ENCODE measurements around the gene SMOC1.

Gene SMOC1

GRCh38 chr14:70050136-70050535 is 170.9 kb downstream of the SMOC1 start:
- FAIRE-seq, result no peak

GRCh38 chr14:70052990-70053389 is 173.8 kb downstream of the SMOC1 start:
- FAIRE-seq, result no peak

- FAIRE-seq, result no peak
Measured at GRCh38 chr14:70057519-70058136, 178.4 kb downstream of the SMOC1 start.

GRCh38 chr14:70059545-70059944 is 180.3 kb downstream of the SMOC1 start:
- FAIRE-seq, result no peak

GRCh38 chr14:70061108-70061507 is 181.9 kb downstream of the SMOC1 start:
- no peak for FAIRE-seq

- FAIRE-seq, result no peak
Measured at GRCh38 chr14:70064136-70064865, 185.1 kb downstream of the SMOC1 start.

- no peak for FAIRE-seq
Measured at GRCh38 chr14:70067810-70068209, 188.6 kb downstream of the SMOC1 start.

- FAIRE-seq, result no peak
Measured at GRCh38 chr14:70069186-70069585, 190.0 kb downstream of the SMOC1 start.

GRCh38 chr14:70073924-70074566 is 194.8 kb downstream of the SMOC1 start:
- FAIRE-seq, result no peak

GRCh38 chr14:70077005-70077404 is 197.8 kb downstream of the SMOC1 start:
- FAIRE-seq, result no peak

- no peak for FAIRE-seq
Measured at GRCh38 chr14:70077720-70078119, 198.5 kb downstream of the SMOC1 start.

- FAIRE-seq, result no peak
Measured at GRCh38 chr14:70078329-70078728, 199.1 kb downstream of the SMOC1 start.

- no peak for FAIRE-seq
Measured at GRCh38 chr14:70080076-70080475, 200.9 kb downstream of the SMOC1 start.

Data from endometrium (tissue), 2 donors.